Neural progenitor cell (in vitro differentiated cells): ENCODE measurements around the gene SUMF1.

Experiments used
- CTCF ChIP-seq: fragments of 200-600 bp; sonication (generic); IDR thresholded peaks from 2 replicates; pipeline ENCODE4 v1.5.1; 2017; ENCODE audit warnings: antibody characterized with exemption, mild to moderate bottlenecking
- EZH2 ChIP-seq: fragments of 200-600 bp; sonication (generic); IDR thresholded peaks from 2 replicates; pipeline ENCODE4 v1.6.1; 2017; ENCODE audit warnings: antibody characterized with exemption, mild to moderate bottlenecking, moderate library complexity
- EZH2phosphoT487 ChIP-seq: fragments of 200-600 bp; sonication (generic); IDR thresholded peaks from 2 replicates; pipeline ENCODE4 v1.6.1; 2017; ENCODE audit warnings: antibody characterized with exemption

GRCh38 chr3:4425055-4425454 lies 42.0 kb downstream of the SUMF1 start:
- no peak for TF ChIP-seq CTCF
- TF ChIP-seq EZH2, result no peak
- no peak for TF ChIP-seq EZH2phosphoT487
